ENCODE data around the gene RALB.
A peak's percentile ranks its signal among the peaks of the same experiment; 100 is the strongest.

GRCh38 chr2:120238728-120239487 lies 13.7 kb upstream of the RALB start:
- TF ChIP-seq EP300 (IDR thresholded peaks at IDR 0.05; ENCODE audit: low read depth) (no peak), POLR2A (IDR thresholded peaks at IDR 0.05) (peak; percentile 74), CTCF (IDR thresholded peaks at IDR 0.05) (no peak)

Measured in transverse colon (tissue), 3 donors.